Stimulated activated CD8-positive, alpha-beta memory T cell treated with anti-CD3 and anti-CD28 coated beads, Interleukin-2, amount 100 ng/mL, for 48 hours (primary cell): ENCODE data around the gene KRT8.
A peak's percentile ranks its signal among the peaks of the same experiment; 100 is the strongest.
"Not testable (repeated sequence)": the region's sequence is repeated elsewhere in the genome, so short reads cannot be mapped to it uniquely, and the experiment has no call there.

ENCODE experiments used
- DNase-seq, 2 donors: peaks; one replicate each; pipeline ENCODE4 v3.0.0-alpha.2; 2020; ENCODE audit warnings: low read depth in 2 of 2

The KRT8 gene

DNA sequence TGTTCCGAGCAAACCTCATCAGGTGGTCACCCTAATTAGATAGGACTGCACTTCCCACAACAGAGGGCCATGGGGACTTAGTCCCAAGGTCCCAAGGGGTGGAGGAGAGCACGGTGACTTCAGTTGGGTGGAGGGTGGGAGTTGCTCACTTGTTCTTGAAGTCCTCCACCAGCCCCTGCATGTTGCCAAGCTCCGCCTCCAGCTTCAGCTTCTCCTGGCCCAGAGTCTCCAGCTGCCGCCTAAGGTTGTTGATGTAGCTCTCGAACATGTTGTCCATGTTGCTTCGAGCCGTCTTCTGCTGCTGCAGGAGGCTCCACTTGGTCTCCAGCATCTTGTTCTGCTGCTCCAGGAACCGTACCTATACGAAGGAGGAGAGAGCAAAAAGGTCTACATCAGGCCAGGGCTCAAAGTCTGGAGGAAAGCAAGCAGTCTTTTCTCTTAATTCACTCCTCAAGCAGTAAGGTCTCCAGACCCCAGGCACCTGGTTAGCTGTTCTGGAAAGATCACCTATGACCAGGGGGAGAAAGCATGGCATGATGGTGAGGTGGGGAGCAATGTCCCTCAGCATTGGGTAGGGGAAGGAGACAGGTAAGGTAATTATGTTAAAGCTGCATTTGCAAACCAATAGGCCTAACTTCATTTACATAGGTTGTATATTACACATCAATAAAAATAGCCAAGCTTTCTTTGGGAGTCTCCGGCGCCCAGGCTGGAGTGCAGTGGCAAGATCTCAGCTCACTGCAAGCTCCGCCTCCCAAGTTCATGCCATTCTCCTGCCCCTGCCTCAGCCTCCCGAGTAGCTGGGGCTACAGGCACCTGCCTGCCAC lies 2.9 kb downstream of the KRT8 start:
- DNase-seq, result no peak

DNA sequence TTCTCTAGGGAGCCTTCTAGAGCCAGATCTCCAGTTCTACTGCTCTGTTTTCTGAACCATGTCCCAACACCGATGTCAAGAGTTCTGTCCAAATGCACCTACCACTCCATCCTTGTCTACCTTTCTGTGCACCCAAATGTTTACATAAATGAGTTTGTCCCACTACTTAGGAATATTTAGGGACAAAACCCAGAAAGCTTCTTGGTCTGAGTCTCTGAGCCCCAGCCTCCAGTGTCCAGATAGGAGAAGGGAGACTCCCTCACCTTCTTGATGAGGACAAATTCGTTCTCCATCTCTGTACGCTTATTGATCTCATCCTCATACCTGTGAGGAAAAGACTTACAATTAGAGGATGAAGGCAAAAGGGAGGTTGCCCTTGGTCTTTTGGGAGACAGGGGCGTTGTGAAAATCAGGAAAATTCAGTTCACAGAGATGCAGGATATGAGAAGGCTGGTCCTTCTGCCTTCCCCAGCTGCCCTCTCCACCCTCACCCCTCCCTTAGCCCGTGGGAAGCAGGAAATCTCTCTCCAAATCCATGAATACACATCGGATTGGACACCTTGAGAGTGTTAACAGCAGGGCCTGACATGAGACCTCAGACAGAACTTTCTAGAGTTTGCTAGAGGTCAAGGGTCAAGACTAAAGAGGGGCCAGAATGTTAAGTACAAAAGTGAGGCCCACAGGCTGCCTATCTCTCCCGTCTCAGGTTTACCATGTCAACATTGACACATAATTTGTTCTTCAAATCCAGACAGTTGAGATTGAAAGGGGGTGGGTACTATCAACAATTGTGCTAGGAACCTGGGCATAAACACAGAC lies 3.8 kb downstream of the KRT8 start:
- no peak for DNase-seq

DNA sequence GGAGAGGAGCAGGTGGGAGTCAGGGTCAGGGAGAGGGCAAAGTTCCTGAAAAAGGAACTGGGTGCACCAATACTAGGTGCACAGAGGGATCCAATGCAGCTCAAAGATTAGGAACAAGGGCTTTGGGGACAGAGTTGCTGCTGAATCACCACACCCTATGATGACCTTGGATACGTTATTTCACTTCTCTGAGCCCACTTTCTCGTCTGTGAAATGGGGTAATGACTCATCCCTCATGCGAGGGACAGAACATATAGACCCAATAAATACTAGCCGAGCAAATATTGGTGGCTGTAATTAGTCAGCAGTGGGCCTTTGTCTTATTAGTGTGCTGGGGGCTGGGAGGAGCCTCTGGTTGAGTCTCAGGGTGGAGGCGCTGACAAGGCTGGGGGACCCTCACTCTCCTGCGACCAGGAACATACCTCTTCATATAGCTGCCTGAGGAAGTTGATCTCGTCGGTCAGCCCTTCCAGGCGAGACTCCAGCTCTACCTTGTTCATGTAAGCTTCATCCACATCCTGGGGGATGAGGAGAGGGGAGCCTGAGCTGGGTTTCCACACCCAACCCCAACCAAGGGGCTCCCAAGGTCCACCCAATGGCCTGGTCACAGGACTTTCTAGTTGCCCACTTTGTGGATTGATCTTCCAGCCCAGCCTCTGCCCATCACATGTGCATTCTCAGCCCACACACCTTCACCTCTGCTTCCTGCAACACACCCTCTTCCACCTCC lies 4.5 kb downstream of the KRT8 start:
- no peak for DNase-seq

DNA sequence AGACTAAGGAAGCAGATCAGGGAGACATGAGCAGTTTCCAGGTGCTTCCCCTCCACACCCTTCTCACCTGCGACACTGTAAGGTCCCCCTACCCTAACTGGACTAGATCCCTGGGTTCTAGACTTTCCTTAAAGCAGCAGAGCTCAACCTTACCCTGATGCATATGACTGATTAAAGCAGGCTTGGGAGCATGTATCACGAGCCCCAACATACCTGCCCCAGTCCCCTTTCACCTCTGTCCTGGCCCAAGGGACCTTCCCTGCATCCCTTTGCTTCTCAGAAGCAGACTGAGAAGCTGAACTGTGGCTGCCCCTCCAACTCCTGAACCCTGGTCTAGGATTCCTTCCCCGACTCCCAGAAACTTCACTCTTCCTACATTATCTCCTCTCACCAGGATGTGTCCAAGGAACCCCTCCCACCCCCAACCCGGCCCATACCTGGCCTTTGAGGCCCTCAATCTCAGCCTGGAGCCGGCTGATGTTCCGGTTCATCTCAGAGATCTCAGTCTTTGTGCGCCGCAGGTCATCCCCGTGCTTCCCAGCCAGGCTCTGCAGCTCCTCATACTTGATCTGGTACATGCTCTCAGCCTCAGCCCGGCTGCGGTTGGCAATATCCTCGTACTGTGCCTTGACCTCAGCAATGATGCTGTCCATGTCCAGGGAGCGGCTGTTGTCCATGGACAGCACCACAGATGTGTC lies 5.4 kb downstream of the KRT8 start:
- no peak for DNase-seq

DNA sequence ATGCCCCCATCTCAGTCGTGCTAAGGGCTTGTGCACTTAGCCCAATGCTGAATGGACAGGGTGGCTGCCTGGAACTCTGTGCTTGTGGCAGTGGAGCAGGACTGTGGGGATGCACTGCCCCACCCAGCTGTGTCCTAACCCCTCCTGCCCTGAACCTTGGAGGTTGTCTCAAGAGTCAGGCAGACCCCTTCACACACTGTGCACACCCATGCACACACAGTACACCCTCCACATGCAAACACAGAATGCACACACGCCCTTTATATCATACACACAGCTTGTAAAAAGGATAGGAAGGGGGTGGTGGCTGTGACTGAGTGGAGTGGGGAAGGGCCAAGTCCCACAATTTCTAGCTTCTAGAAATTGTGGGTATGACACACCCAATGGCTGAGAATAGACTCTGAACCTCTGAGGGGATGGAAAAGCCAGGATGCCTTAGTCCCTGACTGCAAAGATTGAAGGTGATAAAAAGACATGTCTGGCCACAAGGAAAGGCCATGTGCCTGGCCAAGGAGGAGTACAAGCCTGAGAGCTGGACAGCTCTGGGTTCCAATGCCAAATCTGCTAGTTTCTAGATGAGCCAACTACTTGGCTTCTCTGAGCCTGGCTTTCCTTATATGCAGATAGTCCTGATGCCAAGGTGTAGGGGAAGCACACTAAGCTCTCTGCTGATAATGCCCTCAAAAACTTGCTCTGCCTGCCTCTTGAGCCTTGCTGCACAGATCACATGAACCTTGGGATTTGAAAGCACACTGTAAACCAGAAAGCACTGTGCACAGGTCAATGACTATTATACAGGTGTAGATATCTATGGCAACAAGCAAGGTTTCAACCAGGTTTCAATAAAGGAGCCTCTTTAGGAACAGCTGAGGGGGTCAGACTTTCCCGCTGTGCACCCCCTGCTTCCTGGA lies 8.4 kb downstream of the KRT8 start:
- DNase-seq, result no peak

DNA sequence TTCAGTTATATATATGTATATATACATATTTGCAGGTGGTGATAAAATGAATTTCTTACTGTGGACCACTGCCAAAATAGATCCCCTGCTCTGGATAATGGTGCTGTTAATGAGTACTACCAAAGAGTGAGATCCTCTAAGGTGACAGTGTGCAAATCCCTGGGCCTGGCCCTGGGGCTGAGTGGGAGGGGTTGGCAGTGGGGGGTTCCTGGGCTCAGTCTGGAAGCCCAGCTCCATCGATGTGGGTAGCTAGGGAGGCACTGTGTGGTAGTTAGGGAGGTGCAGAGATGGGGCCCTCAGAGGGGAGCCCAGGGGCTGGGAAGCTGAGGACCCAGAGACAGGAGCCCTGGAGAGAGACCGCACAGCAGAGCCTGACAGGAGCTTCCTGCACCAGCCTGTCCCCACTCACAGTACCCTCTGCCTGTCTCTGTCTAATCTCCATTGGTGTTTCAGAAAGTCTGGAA lies 9.1 kb downstream of the KRT8 start:
- DNase-seq, result no peak

DNA sequence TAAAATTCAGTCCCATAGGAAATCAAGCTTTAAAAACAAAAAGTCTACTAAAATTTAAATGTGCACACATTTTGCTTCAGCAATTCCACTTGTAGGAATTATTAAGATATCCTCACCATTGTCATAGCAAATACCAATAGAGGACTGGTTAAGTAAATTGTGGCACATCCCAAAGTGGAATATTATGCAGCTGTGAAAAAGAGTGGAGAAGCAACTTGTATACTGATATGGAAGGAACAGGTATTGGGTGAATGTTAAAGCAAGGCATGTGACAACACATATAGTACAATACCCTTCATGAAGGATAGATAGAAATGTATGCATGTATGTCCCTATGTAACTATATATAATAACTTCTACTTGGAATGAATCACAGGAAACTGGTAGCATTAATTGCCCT lies 11.9 kb downstream of the KRT8 start:
- DNase-seq, result no peak

DNA sequence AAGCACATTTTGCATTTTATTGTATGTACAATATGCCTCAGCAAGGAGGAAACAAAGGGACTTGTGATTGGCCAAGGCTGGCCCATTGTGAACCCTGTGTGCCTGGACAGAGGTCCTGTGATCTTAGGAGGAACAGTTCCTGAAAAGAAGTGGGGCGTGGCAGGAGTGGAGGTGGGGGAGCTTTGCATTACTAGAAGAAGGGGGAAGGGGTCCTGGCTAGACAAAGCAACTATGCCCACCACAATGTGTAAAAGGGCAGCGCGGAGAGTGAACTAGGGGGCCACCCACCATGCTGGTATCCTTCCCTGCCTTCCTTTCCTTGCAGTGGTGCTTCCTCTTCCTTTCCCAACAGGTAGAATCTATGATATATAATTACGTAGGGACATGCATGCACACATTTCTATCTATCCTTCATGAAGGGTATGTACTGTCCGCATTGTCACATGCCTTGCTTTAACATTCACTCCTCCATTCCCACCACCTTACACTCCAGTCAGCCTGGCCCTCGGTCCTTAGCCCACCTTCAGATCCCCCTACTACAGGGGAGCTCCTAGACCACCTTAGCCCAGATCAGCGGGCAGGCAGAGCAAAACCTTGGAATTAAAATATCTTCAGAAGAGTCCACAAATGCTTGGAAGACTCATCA lies 12.5 kb downstream of the KRT8 start:
- no peak for DNase-seq

DNA sequence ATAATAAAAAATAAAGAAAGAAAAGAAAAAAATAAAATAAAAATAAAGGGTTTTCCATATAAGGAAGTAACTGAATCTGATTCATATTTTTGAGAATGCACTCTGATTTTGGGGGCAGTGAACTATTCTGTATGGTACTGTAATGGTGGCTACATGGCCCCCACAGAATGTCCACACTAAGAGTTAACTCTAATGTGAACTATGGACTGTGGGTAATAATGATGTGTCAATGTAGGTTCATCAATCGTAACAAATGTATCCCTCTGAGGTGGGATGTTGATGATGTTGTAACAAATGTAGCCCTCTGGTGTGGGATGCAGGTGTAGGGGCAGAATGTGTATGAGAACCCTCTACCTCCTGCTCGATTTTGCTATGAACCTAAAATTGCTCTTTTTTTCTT lies 13.8 kb downstream of the KRT8 start:
- no peak for DNase-seq

DNA sequence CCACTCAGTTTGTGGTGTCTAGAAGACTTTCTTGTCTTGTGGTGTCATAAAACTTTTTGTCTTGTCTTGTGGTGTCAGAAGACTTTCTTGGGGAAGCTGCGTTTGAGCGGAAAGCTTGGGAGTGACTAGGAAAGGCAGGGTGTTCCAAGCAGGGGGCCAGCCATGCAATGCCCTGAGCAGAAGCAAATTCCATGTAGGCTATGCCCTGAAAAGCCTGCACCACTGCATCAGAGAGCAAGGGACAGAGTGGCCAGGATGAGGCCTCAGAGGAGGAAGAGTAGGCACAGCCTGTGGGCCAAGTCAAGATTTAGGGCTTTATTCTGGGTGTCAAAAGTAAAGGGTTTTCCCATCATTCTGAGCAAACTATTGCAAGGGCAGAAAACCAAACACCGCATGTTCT lies 14.5 kb downstream of the KRT8 start:
- no peak for DNase-seq

DNA sequence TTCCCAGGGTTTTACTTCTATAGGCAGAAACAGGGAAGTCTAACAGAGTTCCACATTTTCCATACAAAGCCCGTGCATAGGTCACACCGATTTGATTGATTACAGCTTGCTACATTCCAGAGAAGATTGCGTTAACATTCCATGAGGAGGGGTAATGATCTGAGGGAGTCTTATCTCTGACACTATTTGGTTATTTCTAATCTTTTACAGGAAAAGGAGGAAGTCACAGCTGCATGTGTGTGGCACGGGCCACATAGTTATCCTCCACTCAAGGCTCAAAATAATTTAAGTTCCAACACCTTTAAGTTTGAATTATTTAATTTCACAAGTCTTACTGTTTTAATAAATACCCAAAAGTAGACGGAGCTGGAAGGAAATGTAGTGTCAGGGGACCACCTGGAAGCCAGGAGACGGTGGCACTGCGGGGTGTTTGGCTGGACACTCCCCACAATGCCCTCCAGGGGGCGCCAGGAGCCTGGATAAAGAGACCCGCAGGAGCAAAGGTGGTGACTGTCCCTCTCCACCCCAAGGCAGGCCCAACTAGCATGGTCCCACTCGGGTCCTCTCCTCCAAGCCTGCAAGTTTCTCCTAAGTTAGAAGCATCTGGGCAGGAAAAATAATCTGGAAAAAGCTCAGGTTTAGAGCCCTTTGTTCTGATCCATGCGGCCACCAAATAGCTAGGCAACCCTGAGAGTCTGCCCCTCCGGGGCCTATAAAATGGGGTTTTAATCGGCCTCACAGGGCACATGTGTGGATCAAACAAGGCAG lies 20.2 kb downstream of the KRT8 start:
- peak; percentile 70 to 77 for DNase-seq

DNA sequence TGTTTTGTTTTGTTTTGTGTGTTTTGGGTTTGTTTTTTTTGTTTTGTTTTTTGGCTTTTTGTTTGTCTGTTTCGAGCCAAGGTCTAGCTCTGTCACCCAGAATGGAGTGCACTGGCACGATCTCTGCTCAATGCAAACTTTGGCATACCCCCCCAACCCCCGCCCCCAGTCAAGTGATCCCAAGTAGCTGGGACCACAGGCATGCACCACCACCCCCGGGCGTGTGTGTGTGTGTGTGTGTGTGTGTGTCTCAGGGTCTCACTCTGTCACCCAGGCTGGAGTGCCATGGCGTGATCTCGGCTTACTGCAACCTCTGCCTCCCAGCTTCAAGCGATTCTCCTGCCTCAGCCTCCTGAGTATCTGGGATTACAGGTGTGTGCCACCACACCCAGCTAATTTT lies 24.4 kb downstream of the KRT8 start:
- DNase-seq, result not testable (repeated sequence)

DNA sequence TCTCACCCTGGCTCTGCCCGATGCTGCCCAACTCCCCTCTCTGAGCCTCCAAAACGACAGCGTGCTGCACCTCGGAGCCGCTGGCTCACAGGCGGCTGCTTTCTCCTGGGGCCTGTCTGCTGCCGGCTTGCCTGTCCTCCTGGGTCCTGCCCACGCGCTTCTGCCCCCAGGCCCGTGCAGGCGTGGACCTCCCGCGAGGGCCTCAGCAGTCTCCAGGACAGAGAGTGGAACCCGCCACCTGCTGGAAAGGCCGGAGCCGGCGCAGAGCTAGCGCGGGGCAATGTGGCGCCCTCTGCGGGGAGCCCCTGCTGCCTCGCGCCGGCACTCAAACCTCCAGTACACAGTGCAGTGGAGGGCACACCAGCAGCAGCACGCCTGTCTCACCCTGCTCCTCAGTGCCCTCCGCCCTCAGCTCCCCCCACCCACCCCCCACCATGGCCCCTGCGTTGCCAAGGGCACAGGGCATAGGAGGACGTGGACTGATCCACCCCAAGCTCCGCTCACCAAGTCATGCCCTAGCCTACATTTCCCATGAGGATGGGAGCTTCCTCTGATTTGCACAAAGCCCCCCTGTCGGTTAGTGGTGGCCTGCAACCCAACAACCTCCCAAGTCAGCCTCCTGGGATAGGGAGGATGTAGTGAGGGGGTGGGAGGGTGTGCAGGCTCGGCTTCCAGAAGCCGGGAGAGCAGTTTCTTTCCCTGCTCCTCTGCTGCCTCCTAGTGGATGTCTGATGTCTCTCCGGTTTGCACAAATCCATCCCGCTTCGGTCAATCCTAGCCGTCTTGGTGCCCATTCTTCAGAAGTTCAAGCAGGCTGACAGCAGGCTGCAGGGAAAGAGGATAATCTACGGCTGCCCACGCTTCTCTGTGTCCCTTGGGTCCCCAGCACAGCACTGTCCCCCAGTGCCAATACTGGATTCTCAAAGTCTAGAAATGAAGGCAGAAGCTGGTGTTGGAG lies 25.2 kb downstream of the KRT8 start:
- DNase-seq, result peak; percentile 54 to 66

DNA sequence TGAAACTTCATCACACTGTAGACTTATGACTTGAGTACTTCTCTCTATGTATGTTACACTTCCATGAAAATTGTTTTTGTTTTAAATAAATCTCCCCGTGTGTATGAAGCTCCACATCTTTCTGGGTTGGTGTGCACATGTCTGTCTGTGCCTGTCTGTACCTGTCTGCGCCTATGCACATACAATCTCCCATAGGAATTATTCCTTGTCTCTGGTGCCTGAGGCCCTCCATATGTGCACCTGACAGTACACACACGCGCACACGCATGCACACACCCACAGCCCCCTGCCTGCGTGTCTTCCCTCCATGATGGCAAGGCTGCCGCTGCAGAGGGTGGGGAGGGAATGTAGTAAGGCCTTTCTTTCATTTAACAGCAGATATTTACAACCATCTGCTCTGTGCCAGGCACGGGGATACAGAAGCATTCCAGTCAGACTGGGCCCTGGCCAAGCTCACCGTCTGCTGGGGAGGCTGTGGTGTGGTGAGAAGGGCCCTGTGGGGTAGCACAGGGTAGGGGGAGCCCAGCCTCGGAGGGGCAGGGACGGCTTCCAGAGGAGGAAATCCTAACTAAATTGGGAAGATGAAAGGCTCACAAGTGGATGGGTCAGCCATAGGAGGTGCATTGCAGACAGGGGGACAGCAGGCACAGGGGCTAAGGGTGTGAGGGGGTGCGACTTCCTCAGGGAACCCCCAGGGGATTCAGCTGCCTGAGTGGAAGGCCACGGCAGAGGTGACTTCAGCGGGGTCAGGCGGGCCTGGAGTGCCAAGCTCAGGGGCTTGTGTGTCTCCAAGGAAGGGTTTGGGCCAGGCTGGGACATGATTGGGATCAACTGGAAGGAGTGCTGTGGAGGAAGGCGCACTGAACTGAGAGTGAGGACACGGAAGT lies 26.1 kb downstream of the KRT8 start:
- no peak for DNase-seq

DNA sequence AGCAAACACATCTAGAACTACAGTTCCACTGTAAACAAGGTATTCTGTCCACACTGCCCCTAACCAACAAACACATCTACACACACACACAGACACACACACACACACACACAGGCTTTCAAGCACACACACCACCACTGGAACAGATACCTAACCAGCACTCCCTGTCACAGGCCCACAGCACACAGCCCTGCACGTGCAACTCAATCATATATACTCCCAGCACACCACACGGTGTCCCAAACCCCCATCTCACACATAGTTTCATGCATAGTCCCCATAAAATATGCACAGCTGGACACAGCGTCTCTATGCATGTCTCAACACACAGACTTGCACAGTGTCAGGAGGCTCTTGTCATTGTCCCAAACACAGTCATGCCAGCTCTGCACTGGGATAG lies 27.6 kb downstream of the KRT8 start:
- no peak for DNase-seq

DNA sequence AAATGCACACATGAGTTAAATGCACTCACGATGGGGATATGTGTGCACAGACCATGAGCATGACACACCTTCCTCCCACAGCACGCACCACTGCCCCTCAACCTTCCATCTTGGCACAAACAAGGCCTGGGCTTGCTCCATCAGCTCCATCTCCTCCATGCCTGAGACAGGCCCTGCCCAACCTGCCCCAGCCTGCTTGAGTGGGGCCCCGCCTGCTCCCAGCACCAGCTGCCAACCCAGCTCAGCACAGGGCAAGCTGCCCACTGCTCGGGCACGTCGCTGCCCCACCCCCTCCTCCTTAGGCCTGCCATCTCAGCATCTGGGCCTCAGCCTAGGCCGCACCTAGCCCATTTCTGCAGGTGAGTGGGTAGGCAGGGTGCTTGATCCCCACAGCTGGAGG lies 28.5 kb downstream of the KRT8 start:
- DNase-seq, result no peak
